Panc1 (cell line): ENCODE data around the gene FANCB. TPM values are rescaled to one million over a fixed set of nuclear protein-coding genes. Genes with fewer than 3 reads are reported as not detected.

Experiments
- ATAC-seq: fragments of 200-7000 bp; cut with Tn5 transposase; 2 replicates; pipeline ENCODE4 v1.9.1; 2020; ENCODE audit warnings: mild to moderate bottlenecking, moderate library complexity
- BruUV-seq: library from RNA; stranded (reverse); fragments of 400-500 nt; replicated peaks from 2 replicates; lab custom pipeline; 2021; lab: Mats Ljungman, UMichigan
- CTCF ChIA-PET: fragments of 300-600 bp; sonication (Branson Sonifier 250); formaldehyde crosslinking; loops from one replicate; lab custom pipeline; 2022; ENCODE audit warnings: antibody characterized with exemption; lab: Charles Lee
- POLR2A ChIA-PET: fragments of 300-600 bp; sonication (Branson Sonifier 250); formaldehyde crosslinking; loops from one replicate; lab custom pipeline; 2022; ENCODE audit warnings: antibody characterized with exemption; lab: Charles Lee
- DNase-seq: peaks from one replicate; pipeline ENCODE4 v3.0.0-alpha.2; 2010; ENCODE audit warnings: low read depth, low spot score
- H3K27ac ChIP-seq: 2 replicates; pipeline ENCODE4 v1.5.1; 2011; ENCODE audit warnings: mild to moderate bottlenecking, low read length, inconsistent platforms
- H3K27me3 ChIP-seq: fragments of 200-500 bp; sonication (Bioruptor generic); 2 replicates; pipeline ENCODE4 v1.6.0; 2014; ENCODE audit warnings: low read length, inconsistent platforms; ENCODE audit not compliant: control insufficient read depth, insufficient read depth
- H3K36me3 ChIP-seq: fragments of 200-500 bp; sonication (Bioruptor generic); 2 replicates; pipeline ENCODE4 v1.5.1; 2014; ENCODE audit warnings: inconsistent platforms, mild to moderate bottlenecking, low read length, moderate library complexity; ENCODE audit not compliant: control insufficient read depth, insufficient read depth
- H3K4me1 ChIP-seq: 2 replicates; pipeline ENCODE4 v1.5.1; 2011; ENCODE audit warnings: inconsistent platforms, mild to moderate bottlenecking, low read length, moderate library complexity; ENCODE audit not compliant: control insufficient read depth, insufficient read depth
- H3K4me3 ChIP-seq, 2 experiments: 2 replicates each; pipeline ENCODE4 v1.5.1; 2011 to 2012; ENCODE audit warnings: low read depth in 2 of 2, low read length in 2 of 2, mild to moderate bottlenecking in 2 of 2, inconsistent platforms in 1 of 2, moderate library complexity in 1 of 2
- H3K9me3 ChIP-seq: fragments of 200-500 bp; sonication (Bioruptor generic); 2 replicates; pipeline ENCODE4 v1.5.1; 2014; ENCODE audit warnings: low read depth, mild to moderate bottlenecking, inconsistent platforms, low read length, moderate library complexity; ENCODE audit not compliant: control insufficient read depth, insufficient read depth
- POLR2AphosphoS5 ChIP-seq: IDR thresholded peaks from 2 replicates; pipeline ENCODE4 v1.6.1; 2012; ENCODE audit warnings: mild to moderate bottlenecking, low read depth, low read length, moderate library complexity
- REST ChIP-seq, 2 experiments: IDR thresholded peaks; 2 replicates each; pipeline ENCODE4 v1.6.1; 2011 to 2012; ENCODE audit warnings: low read depth in 2 of 2, control low read depth in 1 of 2, low read length in 1 of 2, mild to moderate bottlenecking in 1 of 2, moderate library complexity in 1 of 2; ENCODE audit not compliant: insufficient read depth in 1 of 2
- SIN3A ChIP-seq: IDR thresholded peaks from 2 replicates; pipeline ENCODE4 v1.6.1; 2012; ENCODE audit warnings: low read depth, mild to moderate bottlenecking, low read length, moderate library complexity, borderline replicate concordance; ENCODE audit not compliant: insufficient read depth
- TCF7L2 ChIP-seq: IDR thresholded peaks from 2 replicates; pipeline ENCODE4 v1.6.1; 2011; ENCODE audit warnings: mild to moderate bottlenecking, low read depth, low read length, inconsistent platforms
- in situ Hi-C: cut with HindIII; loops from 2 replicates; pipeline ENCODE4 v1.10.0; 2016; ENCODE audit warnings: low sequenced_read_pairs, low pct_unique_long_range_greater_than_20kb
- intact Hi-C: fragments of 100-400 bp; cut with micrococcal nuclease; formaldehyde crosslinking; loops from one replicate; pipeline ENCODE4 v1.10.0; 2022; ENCODE audit not compliant: unreplicated experiment
- total RNA-seq: library from RNA; stranded (reverse); gene quantifications from one replicate; pipeline ENCODE4 v1.2.1, GENCODE V29; 2021; ENCODE audit not compliant: unreplicated experiment
- TF ChIP-seq, protein P1 (sequence below): fragments of 450-650 bp; IDR thresholded peaks from 2 replicates; pipeline ENCODE4 v1.5.1; 2017; ENCODE audit warnings: mild to moderate bottlenecking

The FANCB gene
- total RNA-seq, 1 experiment from 2014 or later = 4.8 TPM

GRCh38 chrX:14920196-14920595, 47.3 kb upstream of the FANCB start:
- ChIA-PET CTCF (no interaction called here), POLR2A (no interaction called here)
- no peaks in the 10 kb centered on the region for H3K36me3 ChIP-seq
- DNase-seq (no peak), ATAC-seq (no peak)
- no peaks in the 10 kb centered on the region for H3K4me1 ChIP-seq
- in situ Hi-C loops (no loop called here), intact Hi-C loops (no loop called here)
- H3K9me3 ChIP-seq = no peaks in the 10 kb centered on the region
- no peak for TF ChIP-seq REST (IDR thresholded peaks at IDR 0.05; ENCODE audit: insufficient read depth in 1 of 2, low read depth in 2 of 2, low read length in 1 of 2)
- BruUV-seq = no TSS peak
- H3K4me3 ChIP-seq = no peak overlapping the region
- no peak overlapping the region for H3K27ac ChIP-seq
- no peaks in the 10 kb centered on the region for H3K27me3 ChIP-seq

- in situ Hi-C loops = no loop called here
- Histone ChIP-seq H3K27me3 (no peaks in the 10 kb centered on the region), H3K4me1 (no peaks in the 10 kb centered on the region), H3K27ac (no peak overlapping the region), H3K4me3 (no peak overlapping the region), H3K9me3 (no peaks in the 10 kb centered on the region), H3K36me3 (no peaks in the 10 kb centered on the region)
- intact Hi-C loops = no loop called here
- no TSS peak for BruUV-seq
- CTCF ChIA-PET = no interaction called here
- ATAC-seq (no peak), DNase-seq (no peak)
- POLR2A ChIA-PET = no interaction called here
- no peak for TF ChIP-seq REST (IDR thresholded peaks at IDR 0.05; ENCODE audit: insufficient read depth in 1 of 2, low read depth in 2 of 2, low read length in 1 of 2)
- no peak for TF ChIP-seq SIN3A
- no peak for TF ChIP-seq TCF7L2
- TF ChIP-seq, protein P1, sequence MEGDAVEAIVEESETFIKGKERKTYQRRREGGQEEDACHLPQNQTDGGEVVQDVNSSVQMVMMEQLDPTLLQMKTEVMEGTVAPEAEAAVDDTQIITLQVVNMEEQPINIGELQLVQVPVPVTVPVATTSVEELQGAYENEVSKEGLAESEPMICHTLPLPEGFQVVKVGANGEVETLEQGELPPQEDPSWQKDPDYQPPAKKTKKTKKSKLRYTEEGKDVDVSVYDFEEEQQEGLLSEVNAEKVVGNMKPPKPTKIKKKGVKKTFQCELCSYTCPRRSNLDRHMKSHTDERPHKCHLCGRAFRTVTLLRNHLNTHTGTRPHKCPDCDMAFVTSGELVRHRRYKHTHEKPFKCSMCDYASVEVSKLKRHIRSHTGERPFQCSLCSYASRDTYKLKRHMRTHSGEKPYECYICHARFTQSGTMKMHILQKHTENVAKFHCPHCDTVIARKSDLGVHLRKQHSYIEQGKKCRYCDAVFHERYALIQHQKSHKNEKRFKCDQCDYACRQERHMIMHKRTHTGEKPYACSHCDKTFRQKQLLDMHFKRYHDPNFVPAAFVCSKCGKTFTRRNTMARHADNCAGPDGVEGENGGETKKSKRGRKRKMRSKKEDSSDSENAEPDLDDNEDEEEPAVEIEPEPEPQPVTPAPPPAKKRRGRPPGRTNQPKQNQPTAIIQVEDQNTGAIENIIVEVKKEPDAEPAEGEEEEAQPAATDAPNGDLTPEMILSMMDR = no peak
- TF ChIP-seq POLR2AphosphoS5 = no peak
Measured at GRCh38 chrX:14919407-14919806, 46.5 kb upstream of the FANCB start.
